HG02571 (cell line): Measurements from ENCODE around the gene TYW1.
"Not testable (repeated sequence)": the region's sequence is repeated elsewhere in the genome, so short reads cannot be mapped to it uniquely, and the experiment has no call there.

Experiments used
- ATAC-seq: cut with Tn5 transposase; IDR thresholded peaks from one replicate; pipeline ENCODE4 v1.9.1; 2021; ENCODE audit warnings: mild to moderate bottlenecking, moderate library complexity; ENCODE audit not compliant: unreplicated experiment

The TYW1 gene

DNA sequence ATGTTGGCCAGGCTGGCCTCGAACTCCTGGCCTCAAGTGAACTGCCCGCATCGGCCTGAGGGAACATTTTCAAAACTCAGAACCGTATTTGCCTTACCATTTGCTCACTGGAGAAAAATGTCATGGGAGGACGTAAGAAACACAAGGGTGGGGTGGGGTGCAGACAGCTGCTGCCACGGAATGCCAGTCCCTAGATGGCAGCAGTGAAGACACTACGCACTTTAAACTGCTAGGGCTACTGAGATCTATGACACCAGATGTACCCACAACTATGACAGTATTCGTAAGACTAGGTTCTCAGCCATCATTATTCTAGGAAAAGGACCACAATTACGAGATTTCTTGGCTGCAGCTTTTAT is 2.0 kb upstream of the TYW1 start:
- ATAC-seq = peak; percentile 21

DNA sequence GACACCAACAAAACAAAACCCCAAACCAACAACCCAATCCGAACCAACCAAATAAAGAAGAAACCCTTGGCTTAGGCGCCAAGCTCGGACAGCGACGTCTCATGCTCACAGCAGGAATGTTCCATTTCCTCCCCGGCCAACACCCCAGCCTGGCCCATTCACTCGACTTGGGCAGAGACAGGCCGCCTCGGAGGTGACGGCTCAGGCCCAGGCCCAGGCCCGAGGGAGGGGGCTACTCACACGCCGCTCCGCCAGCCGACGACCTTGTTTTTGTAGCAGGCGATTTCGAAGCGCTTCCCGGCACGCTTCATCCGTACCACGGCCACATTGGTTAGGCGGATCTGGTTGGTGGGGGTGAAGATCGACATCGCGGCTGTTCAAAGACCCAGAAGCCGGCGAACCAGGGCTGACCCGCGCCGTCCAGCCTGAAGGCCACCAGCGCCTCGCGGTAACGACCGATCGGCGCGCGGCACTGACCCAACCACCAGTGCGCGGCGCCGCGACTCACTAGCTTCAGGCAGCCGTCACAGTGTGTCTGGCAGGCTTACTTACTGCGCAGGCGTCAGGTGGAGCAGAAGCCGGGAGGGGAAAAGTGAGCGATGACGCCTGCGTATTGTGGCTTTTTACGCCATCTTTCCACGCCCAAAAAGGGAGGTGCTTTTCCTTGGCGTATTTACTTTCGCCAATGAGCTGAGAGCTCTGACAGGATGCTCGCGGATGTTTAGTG is 1.4 kb upstream of the TYW1 start, which contains the start of gene SBDS:
TSS of gene SBDS (minus strand) at position 537 of the 727 bp plus-strand sequence. CDS start at position 368, 169 bp downstream.
- peak; percentile 53 for ATAC-seq

DNA sequence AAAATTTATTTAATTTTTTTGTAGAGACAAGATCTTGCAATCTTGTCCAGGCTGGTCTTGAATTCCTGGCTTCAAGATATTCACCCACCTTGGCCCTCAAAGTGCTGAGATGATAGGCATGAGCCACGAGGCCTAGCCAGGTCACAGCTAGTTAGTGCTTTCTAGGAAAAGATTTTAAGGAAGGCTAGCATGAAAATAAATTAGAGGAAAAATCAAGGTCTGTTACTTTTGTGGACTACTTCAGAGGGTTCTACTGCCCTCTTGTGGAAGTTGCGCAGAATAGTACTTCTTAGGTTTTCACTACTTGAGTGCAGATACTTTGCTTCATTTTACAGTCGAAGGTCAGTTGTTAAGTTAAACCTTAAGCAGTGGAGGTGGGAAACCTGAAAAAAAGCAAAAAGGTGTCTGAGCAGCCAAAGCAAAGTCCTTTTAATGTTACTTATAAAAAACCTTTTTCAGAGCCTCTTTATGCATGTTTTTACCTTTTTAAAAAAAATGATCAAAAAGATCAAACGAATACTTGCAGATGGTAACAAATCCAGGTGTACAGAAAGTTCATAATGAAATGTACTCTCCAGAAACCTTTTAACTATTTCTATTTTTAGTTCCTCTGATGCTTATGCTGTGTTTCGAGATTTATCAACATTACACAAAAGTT is 4.1 kb downstream of the TYW1 start:
- not testable (repeated sequence) for ATAC-seq

DNA sequence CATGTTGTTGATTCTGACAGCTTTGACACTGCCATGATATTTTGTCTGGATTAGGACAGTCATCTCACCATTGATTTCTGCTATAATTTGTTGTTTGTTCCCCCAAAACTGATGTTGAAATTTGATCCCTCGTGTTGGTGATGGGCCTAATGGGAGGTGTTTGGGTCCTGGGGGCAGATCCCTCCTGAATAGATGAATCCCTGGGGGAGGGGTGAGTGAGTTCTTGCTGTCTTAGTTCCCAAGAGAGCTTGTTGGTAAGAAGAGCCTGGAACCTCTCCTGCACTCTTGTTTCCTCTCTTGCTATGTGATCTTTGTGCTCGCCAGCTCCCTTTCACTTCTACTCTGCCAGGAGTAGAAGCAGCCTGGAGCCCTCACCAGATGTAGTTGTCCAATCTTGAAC is 7.5 kb downstream of the TYW1 start:
- not testable (repeated sequence) for ATAC-seq

DNA sequence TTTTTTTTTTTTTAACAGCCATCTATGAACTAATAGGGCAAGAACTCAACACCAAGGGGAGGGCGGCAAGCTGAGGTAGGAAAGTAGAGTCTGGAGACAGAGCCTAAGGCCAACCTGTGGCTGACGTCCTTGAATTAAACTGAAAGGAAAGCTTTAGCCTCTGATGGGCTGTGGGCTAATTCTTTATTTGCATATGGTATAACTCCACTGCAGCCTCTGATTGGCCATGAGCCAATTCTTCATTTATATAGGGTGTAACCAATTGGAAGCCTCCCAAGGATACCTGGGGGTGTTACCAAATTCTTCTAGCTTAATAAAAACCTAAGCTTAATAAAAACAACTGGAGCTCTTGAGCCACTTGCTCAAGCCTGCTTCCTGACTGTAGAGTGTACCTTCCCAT is 10.3 kb downstream of the TYW1 start:
- ATAC-seq = no peak

DNA sequence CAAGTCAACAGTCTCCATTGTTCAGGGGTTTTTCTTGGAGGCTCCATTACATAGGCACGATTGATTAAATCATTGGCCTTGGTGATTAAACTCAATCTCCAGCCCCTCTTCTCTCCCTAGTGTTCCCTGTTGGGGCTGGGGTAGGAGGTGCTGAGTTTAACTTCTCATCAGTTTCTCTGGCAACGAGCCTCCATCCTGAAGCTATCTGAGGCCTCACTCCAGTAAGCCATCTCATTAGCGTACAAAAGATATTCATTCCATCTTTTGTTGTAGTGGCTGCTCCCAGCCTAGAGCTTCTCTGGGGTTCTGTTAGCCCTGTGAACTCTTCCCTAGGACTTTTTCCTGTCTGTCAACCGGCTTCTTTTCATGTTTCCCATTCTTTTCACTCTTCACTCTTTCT is 11.6 kb downstream of the TYW1 start:
- ATAC-seq = no peak

DNA sequence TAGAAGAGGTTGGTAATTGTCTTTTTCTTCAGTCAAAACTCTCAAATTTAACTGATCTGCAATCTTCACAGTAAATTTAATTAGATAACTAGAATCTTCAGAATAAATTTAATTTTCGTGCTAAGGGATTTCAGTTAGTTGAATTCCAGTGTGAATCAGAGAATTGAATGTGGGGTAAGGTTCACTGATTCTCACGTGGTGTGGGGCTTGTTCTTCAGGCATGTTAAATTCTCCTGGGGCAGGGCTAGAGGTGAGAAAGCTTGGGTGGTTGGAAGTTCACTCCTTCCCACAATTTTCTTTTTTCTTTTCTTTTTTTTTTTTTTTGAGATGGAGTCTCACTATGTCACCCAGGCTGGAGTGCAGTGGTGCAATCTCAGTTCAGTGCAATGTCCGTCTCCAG is 13.0 kb downstream of the TYW1 start:
- not testable (repeated sequence) for ATAC-seq

DNA sequence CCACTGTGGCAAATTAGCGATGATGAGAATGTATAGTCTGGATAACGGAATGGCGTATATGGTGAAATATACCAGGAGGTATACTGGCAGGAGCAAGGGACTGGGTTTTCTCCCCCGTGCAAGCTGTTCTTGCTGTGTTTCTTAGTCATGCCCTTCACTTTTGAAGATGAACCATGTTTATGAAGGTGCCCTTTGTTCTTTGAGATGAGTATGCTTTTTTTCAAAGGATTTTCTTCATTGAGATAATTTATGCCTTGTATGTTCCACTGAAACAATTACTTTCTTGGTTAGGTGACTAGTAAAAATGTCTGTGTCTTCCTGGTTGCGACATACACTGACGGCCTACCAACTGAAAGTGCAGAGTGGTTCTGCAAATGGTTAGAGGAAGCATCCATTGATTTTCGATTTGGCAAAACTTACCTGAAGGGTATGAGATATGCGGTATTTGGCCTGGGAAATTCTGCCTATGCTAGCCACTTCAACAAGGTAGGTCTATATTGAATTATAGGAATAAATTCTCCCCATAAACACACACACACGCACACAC is 17.5 kb downstream of the TYW1 start:
- not testable (repeated sequence) for ATAC-seq

DNA sequence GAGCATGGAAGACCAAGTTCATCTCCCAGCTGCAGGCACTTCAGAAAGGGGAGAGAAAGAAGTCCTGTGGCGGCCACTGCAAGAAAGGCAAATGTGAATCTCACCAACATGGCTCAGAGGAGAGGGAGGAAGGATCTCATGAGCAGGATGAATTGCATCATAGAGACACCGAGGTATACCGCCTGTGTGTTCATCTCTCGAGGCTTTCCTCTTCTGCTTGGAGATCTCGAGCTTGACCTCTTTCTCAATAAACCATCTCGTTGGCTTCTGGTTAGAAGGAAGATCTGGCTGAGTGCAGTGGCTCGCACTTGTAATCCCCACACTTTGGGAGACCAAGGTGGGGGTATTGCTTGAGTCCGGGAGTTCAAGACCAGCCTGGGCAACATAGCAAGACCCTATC is 21.3 kb downstream of the TYW1 start:
- ATAC-seq = not testable (repeated sequence)

DNA sequence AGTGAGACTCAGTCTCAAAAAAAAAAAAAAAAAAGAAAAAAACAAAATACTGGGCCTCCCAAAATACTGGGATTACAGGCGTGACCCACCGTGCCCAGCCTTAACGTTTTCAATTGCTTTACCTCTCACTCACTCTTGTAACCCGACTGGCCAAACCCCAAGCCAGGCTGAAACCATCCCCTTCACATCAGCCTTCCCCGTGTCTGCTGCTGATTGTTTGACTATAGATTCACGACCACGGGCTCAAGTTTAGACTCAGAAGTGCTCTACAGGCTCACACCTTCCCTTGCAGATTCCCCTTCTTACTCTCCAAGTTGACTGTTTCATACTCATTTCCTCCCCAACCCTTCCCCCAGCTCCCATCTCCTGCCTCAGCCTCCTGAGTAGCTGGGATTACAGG is 22.3 kb downstream of the TYW1 start:
- no peak for ATAC-seq

DNA sequence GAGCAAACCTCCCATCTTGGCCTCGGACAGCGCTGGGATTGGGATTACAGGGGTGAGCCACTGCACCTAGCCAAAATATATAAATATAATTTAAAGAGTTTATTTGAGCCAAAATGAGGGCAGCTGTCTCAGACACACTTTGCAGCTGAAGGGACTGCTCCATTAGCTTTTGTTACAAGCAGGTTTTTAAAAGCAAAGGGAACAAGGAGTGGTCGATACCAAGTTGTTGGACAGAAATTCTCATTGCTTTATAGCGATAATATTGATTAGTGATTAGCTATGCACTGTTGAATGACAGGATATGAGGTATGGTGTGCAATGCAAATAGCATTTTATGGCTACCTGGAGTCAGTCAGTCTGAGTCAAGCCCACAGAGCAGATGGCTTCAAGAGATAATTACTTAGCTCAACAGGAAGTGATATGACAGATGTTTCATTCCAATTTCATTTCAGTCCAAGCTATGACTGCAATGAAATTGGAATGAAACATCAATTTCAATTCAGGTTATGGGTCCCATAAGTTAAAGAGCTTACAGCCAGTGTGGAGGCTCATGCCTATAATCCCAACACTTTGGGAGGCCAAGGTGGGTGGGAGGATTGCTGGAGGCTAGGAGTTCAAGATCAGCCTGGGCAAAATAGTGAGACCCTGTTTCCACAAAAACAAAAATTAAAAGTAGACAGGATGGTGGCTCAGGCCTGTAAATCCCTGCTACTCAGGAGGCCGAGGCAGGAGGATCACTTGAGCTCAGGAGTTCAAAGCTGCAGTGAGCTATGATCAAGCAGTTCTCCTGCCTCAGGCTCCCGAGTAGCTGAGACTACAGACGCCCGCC is 23.1 kb downstream of the TYW1 start:
- ATAC-seq = no peak

DNA sequence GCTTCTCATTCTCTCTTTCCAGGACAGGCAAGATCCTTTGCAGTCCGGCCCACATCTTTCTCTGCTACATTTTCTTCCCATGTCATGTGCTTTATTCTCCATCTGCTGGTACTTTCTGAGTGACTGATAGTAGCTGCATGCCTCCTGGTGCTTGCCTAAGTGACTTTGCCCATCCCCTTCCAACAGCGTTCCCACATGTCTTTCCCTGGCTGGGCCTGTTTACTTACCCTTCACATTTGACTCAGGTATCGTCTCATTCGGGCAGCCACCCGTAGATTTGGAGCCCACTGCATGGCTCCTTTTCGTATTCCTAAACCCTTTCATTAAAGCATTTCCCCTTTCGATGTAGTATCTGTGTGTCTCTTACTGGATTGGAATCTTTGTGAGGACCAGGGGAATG is 24.6 kb downstream of the TYW1 start:
- ATAC-seq = no peak

DNA sequence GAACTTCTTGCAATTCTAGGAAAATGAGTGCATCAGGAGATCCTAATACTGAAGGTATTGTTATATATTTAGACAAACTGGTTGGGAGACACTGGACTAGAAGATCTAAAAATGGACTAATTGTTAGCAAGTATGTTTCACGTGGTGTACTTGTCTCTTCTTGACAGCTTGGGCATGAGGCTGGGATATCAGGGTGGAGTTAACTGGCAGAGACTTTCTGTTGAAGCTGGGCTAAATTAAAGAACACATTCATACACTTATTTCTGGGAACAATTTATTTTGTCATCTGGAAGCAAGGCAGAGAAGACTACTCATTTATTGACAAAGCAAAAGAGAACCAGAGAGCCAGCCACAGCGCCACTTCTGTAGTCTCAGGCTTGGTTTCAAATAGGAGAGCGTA is 25.9 kb downstream of the TYW1 start:
- no peak for ATAC-seq

DNA sequence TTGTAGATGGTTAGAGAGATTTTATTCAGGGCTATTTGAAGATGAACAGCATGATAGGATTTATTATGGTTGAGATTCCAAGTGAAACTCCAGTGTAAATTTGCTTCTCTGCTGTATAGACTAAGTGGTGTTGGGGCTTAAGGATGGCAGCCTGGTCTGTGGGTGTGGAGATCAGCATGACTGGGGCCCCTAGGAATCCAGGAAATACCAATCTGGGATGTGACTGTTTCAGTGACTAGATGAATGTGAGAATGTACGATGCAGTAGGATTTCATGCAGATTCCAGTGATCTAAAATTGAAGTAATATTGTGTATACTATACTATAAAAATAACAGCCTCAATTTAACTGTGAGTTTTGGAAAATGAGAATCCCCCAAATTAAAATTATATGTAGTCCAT is 28.8 kb downstream of the TYW1 start:
- ATAC-seq = not testable (repeated sequence)

DNA sequence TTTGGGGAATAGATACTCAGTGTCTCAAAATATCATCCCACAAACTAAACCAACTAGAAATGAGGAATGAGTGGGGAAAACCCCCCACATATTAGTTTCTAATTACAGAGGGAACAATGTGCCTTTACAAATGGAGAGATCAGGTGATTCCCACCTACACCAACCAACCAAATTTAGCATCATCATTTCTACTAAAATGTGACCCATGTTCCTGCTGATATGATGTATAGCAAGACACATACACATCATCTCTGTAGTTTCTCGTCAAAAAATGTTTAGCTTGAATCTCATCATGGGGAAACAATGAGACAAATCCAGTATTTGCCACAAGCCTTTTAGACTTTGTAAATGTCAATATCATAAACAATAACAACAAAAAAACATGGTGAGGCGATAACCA is 35.1 kb downstream of the TYW1 start:
- not testable (repeated sequence) for ATAC-seq

DNA sequence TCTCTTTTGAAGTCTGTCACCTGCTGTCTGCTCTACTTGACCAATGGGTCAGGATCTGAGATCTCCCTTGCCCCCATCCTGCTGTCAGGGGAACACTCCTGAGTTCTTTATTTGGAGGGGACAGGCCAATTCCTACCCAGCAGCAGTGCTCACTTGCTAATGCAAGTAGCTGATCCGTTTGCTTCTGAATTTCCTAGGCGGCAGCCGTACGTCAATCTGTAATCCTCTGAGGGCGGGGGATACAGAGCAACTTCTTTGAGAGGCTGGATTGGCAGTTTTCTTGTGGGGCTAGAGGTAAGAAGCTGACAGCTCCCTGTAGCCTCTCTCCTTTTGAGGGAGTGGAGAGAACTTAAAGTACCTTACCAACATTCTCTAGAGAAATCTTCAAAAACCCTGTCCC is 36.6 kb downstream of the TYW1 start:
- no peak for ATAC-seq

DNA sequence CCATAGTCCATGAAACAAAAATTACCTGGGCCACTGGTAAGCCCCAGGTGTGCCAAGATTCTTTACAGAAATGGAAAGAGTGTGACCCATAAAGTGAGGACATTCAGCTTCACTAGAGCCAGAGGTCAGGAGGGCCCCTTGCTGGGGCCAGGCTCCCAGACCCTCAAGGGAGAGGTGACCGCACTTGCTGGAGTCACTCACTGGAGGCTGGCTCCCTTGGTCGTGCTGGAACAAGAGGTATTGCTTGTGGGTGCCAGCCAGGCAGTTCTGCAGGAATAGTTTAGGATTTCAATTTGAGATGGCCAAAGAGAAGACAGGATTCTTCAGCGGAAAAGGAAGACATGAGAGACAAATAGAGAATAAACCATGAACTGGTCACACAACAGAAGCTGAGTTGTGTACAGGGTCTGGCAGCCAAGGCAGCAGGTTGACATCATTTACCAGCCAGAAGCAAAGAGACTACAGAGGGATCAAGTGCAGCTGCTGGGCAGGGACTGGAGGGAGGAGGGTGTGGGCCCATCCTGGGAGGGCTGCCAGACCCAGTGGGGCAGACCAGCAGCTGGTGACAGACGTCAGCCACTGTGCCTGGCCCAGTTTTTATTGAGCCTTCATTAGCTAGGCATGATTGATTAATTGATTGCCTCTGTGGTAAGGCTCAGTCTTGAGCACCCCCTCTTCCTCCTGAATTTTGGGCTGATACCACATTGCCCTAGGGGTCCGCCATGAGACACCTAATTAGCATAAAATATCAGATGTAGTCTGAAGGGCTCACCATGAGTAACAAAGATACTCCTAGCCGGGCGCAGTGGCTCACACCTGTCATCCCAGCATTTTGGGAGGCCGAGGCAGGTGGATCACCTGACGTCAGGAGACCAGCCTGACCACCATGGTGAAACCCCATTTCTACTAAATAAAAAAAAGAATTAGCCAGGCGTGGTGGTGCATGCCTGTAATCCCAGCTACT is 40.1 kb downstream of the TYW1 start:
- not testable (repeated sequence) for ATAC-seq

DNA sequence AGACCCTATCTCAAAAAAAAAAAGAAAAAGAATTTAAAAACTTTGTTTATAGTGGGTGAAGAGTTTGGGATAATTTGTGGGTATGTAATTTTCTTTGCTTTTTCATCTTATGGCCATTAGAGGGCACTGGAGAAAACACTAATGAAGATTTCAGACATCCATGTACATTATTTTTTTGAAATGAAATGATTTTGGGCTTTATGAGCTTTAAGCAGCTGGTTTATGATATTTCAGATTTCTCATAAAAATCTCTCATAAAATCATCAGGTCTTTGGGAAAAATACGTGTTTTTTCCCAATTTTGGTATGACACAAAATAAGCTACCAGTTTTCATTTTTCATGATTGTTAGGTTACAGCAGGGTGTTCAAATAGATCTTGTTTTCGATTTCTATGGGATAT is 44.2 kb downstream of the TYW1 start:
- ATAC-seq = not testable (repeated sequence)

DNA sequence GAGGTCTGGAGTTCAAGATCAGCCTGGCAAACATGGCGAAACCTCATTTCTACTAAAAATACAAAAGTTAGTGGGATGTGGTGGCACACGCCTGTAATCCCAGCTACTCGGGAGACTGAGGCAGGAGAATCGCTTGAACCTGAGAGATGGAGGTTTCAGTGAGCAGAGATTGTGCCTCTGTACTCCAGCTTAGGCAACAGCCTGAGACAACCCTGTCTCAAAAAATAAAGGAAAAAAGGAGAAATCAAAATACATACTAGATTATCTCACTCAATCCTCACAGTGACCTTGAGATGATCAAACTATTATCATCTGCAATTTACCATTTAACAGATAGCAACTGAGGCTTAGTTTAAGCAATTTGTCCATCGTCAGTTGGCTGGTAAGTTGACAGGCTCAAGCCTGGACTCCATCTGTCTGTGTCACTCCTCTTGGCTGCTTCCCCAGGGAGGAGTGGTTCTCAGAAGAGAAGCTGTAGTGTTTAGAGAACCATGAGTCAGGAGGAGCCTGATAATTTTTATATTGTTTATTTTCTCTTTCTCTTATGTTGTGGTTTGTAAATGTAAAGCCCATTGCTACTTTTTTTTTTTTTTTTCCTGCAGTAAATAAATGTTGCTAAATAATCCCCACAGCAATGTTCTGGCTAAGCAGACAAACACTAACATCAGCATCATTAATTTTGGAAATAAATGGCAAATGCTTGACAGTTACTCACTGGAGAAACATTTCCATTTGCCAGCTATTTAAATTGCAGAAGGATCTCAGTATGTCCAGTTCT is 46.3 kb downstream of the TYW1 start:
- not testable (repeated sequence) for ATAC-seq

DNA sequence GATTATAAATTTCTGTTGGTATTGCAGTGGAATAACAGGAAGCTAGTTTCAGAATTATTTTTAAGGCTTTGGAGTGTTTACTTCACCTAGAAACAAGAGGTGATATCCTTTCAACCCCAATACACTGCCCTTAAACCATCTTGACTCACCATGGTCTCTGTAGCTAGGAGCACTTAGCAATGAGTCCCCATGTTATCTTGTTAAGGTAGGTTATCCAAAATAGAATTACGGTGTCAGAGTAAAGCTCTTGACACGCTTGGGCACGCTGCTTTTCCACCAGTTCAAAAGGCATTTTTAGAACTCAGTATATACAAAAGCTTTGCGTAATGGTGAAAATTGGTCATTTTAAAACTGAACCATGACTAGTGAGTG is 46.9 kb downstream of the TYW1 start:
- not testable (repeated sequence) for ATAC-seq
